ENCODE measurements around the gene VSIR. TPM values are rescaled to one million over a fixed set of nuclear protein-coding genes. Genes with fewer than 3 reads are reported as not detected.

VSIR gene
- total RNA-seq, 1 experiment from 2014 or later = 17.1 TPM

DNA sequence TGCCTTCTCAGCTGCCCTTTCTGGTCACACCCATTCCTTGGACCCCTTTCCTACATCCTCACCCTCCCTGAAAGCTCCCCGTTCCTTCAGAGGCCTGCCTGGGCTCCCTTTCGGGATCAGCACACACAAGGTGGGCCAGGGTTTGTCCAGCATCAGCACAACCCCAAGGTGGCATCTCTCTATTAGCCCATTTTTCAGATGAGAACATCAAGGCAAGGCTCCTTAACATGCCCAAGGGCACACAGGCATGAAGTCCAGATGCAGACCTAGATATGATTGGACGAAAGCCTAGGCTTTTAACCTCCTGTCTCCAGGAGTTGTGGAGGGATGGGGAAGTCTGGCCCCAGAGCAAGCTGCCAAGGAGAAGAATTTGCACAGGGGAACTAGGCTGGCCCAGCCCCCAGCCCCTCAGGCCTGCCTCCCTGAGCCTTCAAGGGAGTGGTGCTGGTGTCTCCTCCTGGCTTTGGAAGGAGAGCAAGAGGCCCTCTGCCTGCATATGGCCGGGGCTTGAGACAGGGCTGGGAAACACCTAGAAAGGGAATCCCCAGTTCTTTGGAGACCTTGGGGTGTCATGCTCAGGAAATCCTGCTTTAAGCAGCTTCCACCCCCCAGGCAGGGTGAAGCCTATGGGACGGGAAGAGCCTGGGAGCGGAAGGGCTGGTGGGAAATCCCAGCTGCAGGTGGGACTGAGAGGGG, 9.0 kb upstream of the VSIR start:
- no peak for DNase-seq (ENCODE audit: low read depth)

GRCh38 chr10:71780719-71781118, 7.4 kb upstream of the VSIR start:
- no peak for DNase-seq (ENCODE audit: low read depth)

GRCh38 chr10:71780156-71780555, 6.8 kb upstream of the VSIR start:
- DNase-seq (ENCODE audit: low read depth) = no peak

DNA sequence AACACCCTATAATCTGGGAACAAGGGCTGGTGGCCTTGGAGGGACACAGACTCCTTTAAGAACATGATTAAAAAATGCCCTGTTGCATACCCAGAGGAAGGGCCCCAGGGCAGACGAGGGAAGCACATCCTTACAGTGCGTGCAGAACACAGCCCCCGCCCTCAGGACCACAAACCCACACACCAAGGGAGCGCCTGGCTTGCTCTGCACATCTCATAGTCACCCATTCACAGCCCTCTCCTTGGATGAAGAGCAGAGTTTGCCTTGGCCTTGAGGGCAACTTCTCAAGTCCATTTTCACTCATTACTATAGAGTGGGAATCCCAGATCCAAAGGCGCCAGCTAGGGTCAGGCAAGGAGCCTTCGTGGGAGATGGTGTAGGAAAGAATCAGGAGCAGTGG, 6.3 kb upstream of the VSIR start:
- no peak for DNase-seq (ENCODE audit: low read depth)

DNA sequence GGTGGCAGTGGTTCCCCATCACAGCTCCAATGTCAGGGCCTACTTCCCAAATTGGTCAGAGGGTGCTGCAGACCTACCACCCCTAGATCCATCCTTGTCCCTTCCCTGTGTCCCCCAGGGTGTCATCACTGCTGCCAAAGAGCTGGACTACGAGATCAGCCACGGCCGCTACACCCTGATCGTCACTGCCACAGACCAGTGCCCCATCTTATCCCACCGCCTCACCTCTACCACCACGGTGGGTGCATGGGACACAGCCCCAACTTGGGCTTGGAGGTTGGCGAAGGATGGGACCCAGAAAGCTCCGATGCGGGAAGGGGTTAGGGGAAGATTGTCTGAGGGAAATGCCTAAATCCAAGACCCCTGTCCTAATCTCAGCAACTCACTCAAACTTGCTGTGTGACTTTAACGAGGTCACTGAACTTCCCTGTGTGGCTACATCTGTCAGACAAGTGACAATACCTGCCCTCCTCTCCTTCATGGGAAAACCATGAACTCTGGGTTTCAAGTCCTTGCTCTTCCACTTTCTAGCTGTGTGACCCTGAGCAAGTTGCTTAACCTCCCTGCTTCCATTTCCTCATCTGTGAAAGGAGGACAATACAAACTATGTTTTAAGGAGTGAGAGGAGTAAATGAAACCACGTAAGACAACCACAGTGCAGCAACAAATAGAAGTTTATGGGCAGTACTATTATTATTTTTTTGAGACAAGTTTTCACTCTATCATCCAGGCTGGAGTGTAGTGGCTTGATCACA, 4.9 kb upstream of the VSIR start:
- no peak for DNase-seq (ENCODE audit: low read depth)

DNA sequence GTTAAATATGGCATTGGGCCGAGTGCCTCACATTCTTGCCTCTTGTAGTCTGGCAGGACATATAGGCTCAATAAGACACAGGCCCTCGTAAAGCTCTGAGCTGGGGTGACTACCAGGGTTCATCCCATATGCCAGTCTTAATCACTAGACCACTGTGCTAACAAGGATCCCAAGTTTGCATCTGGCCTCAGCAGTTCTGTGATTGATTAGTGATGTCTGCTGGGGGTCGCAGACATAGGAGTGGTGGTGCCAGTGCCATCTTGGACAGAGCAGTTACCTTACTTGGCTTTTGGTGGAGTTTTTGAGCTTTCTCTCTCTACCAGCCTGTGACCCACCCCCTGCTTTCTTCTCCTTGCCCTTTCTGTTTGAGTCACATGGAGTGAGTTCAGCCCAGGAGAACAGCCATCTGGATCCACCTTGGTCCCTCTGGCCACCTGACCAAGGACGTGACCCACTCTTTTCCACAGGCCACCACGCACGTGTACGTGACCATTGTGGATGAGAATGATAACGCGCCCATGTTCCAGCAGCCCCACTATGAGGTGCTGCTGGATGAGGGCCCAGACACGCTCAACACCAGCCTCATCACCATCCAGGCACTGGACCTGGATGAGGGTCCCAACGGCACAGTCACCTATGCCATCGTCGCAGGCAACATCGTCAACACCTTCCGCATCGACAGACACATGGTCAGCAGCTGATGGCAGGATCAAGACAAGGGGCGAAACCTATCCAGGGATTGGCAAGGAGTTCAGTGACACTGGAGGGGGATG, 4.1 kb upstream of the VSIR start:
- no peak for DNase-seq (ENCODE audit: low read depth)

DNA sequence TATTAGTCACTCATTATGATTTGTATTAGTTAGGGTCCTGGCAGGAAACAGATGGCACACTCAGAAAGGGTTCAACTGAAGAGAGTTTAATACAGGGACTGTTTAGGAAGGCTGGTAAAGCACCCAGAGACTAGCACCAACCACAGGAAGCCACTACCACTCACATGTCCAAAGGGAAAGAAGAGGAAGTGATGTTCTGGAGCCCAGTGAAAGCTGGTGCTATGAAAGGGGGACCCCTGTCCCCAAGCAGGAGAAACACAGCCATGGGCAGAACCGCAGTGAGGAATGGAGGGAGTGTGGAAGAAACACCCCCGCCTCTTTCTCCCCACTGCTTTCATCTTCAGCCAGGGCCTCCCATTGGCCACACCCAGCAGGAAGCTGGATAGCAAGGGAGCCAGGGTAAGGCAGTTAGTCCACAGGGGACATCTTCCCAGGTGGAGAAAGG, 3.2 kb upstream of the VSIR start:
- no peak for DNase-seq (ENCODE audit: low read depth)

DNA sequence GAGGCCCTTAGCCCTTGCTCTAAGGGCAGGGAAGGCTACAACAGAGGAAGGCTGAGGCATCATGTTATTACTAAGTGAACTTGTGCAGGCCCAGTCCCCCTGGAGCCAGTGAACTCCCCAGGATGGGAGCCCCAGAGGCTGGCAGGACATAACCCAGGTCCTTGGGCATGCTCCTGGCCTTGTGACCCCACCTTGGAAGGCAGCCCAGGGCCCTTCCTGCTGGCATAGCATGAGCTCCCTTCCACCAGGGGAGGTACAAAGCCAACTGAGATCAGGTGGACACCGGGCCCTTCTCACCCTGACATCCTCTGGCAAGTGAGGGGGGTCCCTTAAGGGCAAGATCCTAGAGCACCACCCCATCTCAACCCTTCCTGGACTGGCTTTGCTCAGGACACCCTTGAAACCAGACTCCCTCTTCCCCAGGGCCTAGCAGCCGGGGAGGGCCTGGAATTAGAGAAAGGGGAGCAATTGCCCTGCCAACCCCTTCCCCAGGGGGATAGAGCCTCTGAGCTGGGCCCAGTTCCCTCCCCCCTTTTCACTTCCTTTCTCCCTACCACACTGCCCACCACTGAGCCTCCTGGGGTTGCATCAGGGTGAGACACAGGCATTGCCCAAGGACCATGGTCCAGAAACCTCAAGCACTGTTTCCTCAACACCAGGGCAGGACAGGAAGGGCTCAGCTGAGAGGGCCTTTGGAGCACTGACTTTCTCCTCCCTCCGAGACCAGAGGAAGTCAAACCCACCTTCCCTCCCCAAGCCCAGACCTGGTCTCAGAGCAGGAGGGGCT, 1.8 kb upstream of the VSIR start:
- DNase-seq (ENCODE audit: low read depth) = no peak

DNA sequence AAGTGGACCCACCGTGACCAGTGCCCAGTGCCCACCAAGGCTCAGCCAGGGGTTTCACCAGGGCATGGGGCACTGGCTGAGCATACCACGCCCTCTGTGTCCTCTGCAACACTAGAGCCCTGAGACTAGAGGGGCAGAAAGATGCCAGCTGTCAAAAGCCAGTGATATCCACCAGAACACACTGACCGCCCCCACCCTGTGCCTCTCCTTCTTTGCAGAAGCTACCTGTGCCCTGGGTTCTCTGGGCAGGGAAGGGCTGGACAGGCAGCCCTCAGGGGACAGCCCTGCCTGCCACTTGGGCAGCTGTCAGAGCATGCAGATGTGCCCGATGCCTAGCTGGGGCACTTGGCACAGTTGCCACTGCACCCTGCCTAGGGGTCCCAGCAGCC, 494 bp downstream of the VSIR start:
- no peak for DNase-seq (ENCODE audit: low read depth)

DNA sequence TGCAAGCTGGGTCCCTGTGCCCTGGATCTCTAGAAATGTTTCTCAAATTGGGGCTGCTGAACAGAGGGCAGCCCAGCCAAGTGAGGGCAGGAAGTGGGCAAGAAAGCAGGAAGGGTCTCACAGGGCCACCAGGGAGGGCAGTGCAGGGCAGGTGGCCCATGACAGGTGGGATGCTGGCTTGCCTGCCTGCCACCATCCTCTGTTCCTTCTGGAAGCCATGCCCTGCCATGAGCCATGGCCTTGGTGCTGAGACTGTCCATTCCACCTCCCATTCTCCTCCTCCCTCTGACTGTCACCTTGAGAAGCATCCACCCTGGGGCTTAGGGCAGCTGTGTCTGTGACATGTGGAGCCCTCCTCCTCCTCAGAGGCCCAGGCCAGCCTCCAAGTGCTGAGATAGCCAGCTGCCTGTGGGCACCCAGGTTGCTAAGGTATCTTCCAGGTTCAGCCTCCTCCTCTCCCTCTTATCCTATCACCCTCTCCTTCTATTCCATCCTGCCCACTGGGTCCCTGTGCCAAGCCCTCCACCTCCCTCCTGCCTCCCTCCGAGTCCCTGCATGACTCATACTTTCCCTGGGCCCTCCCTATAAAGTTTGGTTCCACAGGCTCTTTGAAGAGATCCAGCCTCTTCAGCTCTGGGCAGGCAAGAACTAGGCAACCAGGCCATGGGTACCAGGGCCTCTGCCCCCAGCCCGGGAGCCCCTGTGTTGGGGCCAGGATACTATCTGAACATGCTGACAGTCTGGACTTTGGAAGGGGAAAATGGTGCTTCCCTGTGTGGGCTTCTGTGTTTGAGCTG, 1.3 kb downstream of the VSIR start:
- peak; percentile 93 for DNase-seq (ENCODE audit: low read depth)

DNA sequence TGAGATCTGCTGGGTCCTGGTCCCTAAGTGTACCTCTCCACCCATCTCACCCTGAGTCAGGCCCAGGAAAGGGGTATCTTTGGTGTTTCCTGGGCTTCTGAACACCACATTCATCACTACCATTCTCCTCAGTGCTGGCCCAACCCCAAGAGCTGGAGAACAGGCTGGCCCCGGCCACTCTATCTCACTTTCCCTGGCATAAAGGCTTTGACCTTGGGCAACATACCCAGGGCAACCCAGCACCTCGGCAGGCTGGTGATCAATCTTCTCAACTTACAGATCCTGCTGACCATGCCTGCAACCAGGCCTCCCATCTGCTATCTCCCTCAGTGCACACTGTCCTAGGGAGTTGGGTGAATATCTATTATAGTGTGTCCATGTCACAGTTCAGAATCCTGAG, 2.1 kb downstream of the VSIR start:
- DNase-seq (ENCODE audit: low read depth) = no peak

DNA sequence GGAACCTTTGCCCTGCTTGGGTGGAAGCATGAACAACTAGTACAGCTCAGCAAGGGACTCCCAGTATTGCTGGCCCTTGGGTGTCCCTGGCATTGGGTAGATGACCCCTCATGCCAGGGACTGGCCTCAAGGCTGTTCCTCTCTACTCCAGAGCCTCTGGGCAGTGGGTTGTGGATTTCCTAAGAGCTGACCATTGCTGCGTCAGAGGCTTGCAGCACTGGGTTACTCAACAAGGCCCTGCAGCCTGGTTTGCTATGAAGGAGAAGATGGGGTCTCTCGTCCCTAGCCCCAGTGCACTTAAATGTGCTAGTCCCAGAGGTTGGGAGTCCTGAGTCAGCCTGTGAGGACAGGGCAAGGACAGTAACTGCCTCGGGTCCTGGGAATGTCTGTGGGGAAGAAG, 2.5 kb downstream of the VSIR start:
- peak; percentile 24 for DNase-seq (ENCODE audit: low read depth)

DNA sequence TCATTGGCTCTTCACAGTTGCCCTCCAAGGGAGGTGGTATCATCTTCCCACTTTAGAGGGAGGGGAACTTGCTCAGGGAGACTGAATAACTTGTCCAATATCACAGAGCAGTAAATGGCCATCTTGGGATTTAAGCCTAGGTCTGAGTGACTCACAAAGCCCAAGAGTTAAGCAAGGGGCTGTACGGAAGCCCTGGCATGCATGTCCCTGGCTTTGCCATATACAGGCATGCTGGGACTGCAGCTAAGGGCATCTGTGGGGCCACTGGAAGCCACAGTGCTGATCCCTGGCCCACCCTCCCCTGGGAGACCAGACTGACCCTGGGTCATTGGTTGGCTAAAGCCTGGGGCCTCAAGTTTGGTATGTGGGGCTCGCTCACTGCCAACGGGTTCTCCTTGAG, 3.1 kb downstream of the VSIR start:
- peak; percentile 83 for DNase-seq (ENCODE audit: low read depth)

DNA sequence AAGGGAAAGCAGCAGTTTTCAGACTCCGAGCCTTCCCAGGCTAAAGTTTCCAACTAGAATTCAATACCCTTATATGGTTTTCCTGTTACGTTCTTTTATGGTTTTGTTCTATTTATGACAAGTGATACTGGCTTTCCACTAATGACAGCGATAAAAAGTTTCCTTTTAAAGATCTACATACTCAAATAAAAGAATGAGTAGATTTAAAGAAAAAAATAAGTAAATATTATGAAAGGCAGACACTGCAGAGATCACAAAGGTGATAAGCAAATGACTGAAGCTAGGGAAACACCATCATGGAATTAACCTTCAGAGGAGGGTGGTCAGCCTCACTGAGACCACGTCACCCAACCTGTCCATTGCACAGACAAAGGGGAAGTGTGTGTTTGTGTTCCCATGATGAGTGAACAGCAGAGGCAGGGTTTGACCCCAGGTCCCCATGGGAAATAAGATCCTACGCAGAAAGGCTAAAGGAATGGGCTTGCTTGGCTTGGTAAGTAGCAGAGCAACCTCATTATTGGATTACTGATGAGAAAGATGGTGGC, 4.0 kb downstream of the VSIR start:
- no peak for DNase-seq (ENCODE audit: low read depth)

- DNase-seq (ENCODE audit: low read depth) = peak; percentile 94
These were observed 5.8 kb downstream of the VSIR start for GRCh38 chr10:71767420-71768035.

DNA sequence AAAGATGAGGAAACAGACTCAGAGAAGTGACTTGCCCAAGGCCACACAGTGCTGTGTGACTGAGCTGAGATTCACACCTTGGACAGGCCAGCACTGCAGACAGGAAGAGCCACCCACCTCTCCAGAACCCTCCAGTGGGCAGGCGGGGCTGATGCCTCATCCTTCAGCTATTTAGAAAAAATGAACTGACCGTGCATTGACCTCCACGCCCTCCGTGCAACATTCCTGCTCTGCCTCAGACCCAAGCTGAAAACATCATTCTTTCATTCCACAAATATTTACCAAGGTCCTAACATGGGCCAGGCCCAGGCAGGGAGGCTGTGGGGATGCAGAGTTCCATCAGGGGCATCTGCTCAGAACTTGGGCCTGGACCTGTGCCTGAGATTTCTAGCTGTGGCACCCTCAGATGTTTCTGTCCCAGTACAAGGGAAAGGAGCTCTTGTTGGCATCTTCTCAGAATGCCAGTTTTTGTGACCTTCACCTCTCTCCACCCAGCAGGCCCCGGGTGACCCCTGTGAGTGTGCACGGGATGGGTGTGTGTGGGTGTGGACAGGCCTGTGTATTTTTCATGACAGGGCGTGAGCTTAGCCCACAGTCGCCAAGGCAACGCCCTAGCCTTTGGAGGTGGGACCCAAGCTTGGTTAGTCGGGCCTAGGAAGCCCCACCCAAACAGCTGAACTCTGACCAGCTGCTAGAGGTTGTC, 6.5 kb downstream of the VSIR start:
- DNase-seq (ENCODE audit: low read depth) = peak; percentile 98

DNA sequence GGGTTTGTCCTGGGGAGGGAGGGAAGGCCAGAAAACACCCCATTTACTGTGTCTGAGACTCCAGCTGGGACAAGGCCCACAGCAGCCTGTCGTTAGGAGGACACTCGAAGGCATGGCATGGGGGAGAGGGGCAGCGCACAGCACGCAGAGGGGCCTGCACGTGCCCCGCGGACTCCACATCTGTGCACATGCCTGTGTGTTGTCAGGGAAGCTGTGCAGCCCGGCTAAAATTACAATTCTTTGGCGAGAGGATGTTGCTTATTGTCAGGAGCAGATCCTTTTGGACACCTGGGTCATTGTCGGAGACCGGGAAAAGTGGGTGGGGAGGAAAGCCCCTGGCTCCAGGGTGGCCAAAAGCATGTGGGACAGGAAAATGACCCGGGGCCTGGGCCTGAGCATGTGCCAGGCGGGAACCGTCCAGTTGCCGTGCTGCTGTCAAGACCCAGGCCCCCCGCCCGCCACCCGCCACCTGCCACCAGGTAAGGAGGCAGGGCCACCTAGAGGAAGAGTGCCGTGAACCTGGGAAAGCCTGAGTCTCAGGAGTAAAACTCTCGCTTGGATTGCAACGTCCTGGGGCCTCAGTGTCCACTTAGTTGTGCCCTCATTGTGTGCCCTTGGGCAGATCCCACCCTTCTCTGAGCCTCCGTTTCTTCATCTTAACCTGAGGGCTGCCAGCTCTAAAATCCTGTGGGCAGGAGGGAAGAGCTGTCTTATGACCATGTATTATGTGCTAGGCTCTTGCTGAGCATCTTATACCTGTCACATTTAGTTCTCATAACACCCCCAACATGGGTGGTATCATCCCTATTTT, 7.2 kb downstream of the VSIR start:
- no peak for DNase-seq (ENCODE audit: low read depth)

- peak; percentile 63 for DNase-seq (ENCODE audit: low read depth)
These were observed 8.0 kb downstream of the VSIR start for GRCh38 chr10:71765176-71765904.
